WTC11 (cell line): Measurements from ENCODE around the gene OGA. TPM values are rescaled to one million over a fixed set of nuclear protein-coding genes. Genes with fewer than 3 reads are reported as not detected.

Experiments
- ATAC-seq: fragments of 200-7000 bp; cut with Tn5 transposase; 2 replicates; pipeline ENCODE4 v1.10.0; 2021; ENCODE audit warnings: mild to moderate bottlenecking, moderate library complexity
- CTCF ChIA-PET: fragments of 300-600 bp; sonication (Branson Sonifier 250); formaldehyde crosslinking; loops from one replicate; lab custom pipeline; 2021; ENCODE audit warnings: antibody characterized with exemption; lab: Charles Lee
- POLR2A ChIA-PET: fragments of 350-600 bp; sonication (Branson Sonifier 250); formaldehyde crosslinking; loops from one replicate; lab custom pipeline; 2021; ENCODE audit warnings: antibody characterized with exemption; lab: Charles Lee
- DNase-seq: peaks from one replicate; pipeline ENCODE4 v3.0.0; 2021; ENCODE audit warnings: low spot score
- H3K27ac Mint-ChIP-seq: 2 replicates; pipeline ENCODE4 v1.8.0; 2021; ENCODE audit warnings: mixed read lengths
- H3K27me3 Mint-ChIP-seq: 2 replicates; pipeline ENCODE4 v1.8.0; 2021; ENCODE audit warnings: low read depth, mild to moderate bottlenecking, moderate library complexity, mixed read lengths
- H3K36me3 Mint-ChIP-seq: 2 replicates; pipeline ENCODE4 v1.8.0; 2021; ENCODE audit warnings: mixed read lengths
- H3K4me1 Mint-ChIP-seq: 2 replicates; pipeline ENCODE4 v1.8.0; 2022; ENCODE audit warnings: mixed read lengths
- H3K4me3 Mint-ChIP-seq: 2 replicates; pipeline ENCODE4 v1.8.0; 2021; ENCODE audit warnings: mild to moderate bottlenecking, moderate library complexity, mixed read lengths
- H3K9me3 Mint-ChIP-seq: 2 replicates; pipeline ENCODE4 v1.8.0; 2021; ENCODE audit warnings: mixed read lengths
- ATF1 ChIP-seq: sonication (generic); formaldehyde crosslinking; IDR thresholded peaks from 2 replicates; pipeline ENCODE4 v1.8.1; 2023; ENCODE audit warnings: mild to moderate bottlenecking, moderate library complexity, missing genetic modification reagents
- CBFB ChIP-seq: sonication (generic); formaldehyde crosslinking; IDR thresholded peaks from 2 replicates; pipeline ENCODE4 v1.8.1; 2022; ENCODE audit warnings: mild to moderate bottlenecking, low read depth, missing genetic modification reagents
- E2F1 ChIP-seq: sonication (generic); formaldehyde crosslinking; IDR thresholded peaks from 2 replicates; pipeline ENCODE4 v1.8.0; 2022; ENCODE audit warnings: mild to moderate bottlenecking, missing genetic modification reagents
- ELF4 ChIP-seq: sonication (generic); formaldehyde crosslinking; IDR thresholded peaks from 2 replicates; pipeline ENCODE4 v1.8.1; 2022; ENCODE audit warnings: low read depth, mild to moderate bottlenecking, moderate library complexity, missing genetic modification reagents
- ETV6 ChIP-seq: sonication (generic); formaldehyde crosslinking; IDR thresholded peaks from 2 replicates; pipeline ENCODE4 v1.8.1; 2022; ENCODE audit warnings: mild to moderate bottlenecking, missing genetic modification reagents
- FOXJ3 ChIP-seq: sonication (generic); formaldehyde crosslinking; IDR thresholded peaks from 2 replicates; pipeline ENCODE4 v1.9.0; 2021; ENCODE audit warnings: missing genetic modification reagents, mild to moderate bottlenecking, borderline replicate concordance
- GTF2I ChIP-seq: fragments of 250-450 bp; sonication (Bioruptor Pico); conservative IDR thresholded peaks from 2 replicates; pipeline ENCODE4 v1.4.0; 2021; ENCODE audit warnings: mild to moderate bottlenecking
- HMGA2 ChIP-seq: fragments of 250-450 bp; sonication (Bioruptor Pico); IDR thresholded peaks from 2 replicates; pipeline ENCODE4 v1.4.0; 2021; ENCODE audit warnings: mild to moderate bottlenecking, moderate library complexity
- IRF2 ChIP-seq: sonication (generic); formaldehyde crosslinking; IDR thresholded peaks from 2 replicates; pipeline ENCODE4 v1.8.0; 2022; ENCODE audit warnings: low read depth, missing genetic modification reagents, borderline replicate concordance
- JUN ChIP-seq: sonication (generic); formaldehyde crosslinking; IDR thresholded peaks from 2 replicates; pipeline ENCODE4 v1.8.0; 2023; ENCODE audit warnings: mild to moderate bottlenecking, missing genetic modification reagents
- NFATC4 ChIP-seq: fragments of 250-450 bp; sonication (Bioruptor Pico); IDR thresholded peaks from 2 replicates; pipeline ENCODE4 v1.9.0; 2021; ENCODE audit warnings: mild to moderate bottlenecking
- NFYB ChIP-seq: sonication (generic); formaldehyde crosslinking; conservative IDR thresholded peaks from 2 replicates; pipeline ENCODE4 v1.8.0; 2022; ENCODE audit warnings: low read depth, missing genetic modification reagents
- NR1H2 ChIP-seq: sonication (generic); formaldehyde crosslinking; IDR thresholded peaks from 2 replicates; pipeline ENCODE4 v1.9.0; 2021; ENCODE audit warnings: mild to moderate bottlenecking, moderate library complexity, missing genetic modification reagents
- PREB ChIP-seq: sonication (generic); formaldehyde crosslinking; IDR thresholded peaks from 2 replicates; pipeline ENCODE4 v1.8.1; 2022; ENCODE audit warnings: mild to moderate bottlenecking, missing genetic modification reagents, moderate library complexity, borderline replicate concordance
- SMAD3 ChIP-seq: sonication (generic); formaldehyde crosslinking; IDR thresholded peaks from 2 replicates; pipeline ENCODE4 v1.8.0; 2022; ENCODE audit warnings: missing genetic modification reagents, mild to moderate bottlenecking, borderline replicate concordance
- SP1 ChIP-seq: sonication (generic); formaldehyde crosslinking; conservative IDR thresholded peaks from 2 replicates; pipeline ENCODE4 v1.8.1; 2022; ENCODE audit warnings: missing genetic modification reagents
- TEAD1 ChIP-seq: sonication (generic); formaldehyde crosslinking; IDR thresholded peaks from 2 replicates; pipeline ENCODE4 v1.8.0; 2022; ENCODE audit warnings: mild to moderate bottlenecking, missing genetic modification reagents
- TEAD4 ChIP-seq: sonication (generic); formaldehyde crosslinking; IDR thresholded peaks from 2 replicates; pipeline ENCODE4 v1.8.0; 2022; ENCODE audit warnings: mild to moderate bottlenecking, missing genetic modification reagents
- USF1 ChIP-seq: sonication (generic); formaldehyde crosslinking; IDR thresholded peaks from 2 replicates; pipeline ENCODE4 v1.8.0; 2022; ENCODE audit warnings: mild to moderate bottlenecking, missing genetic modification reagents
- USF2 ChIP-seq: sonication (generic); formaldehyde crosslinking; IDR thresholded peaks from 2 replicates; pipeline ENCODE4 v1.8.1; 2023; ENCODE audit warnings: mild to moderate bottlenecking, missing genetic modification reagents, moderate library complexity
- ZNF121 ChIP-seq: sonication (generic); formaldehyde crosslinking; IDR thresholded peaks from 2 replicates; pipeline ENCODE4 v1.8.0; 2023; ENCODE audit warnings: missing genetic modification reagents
- ZNF138 ChIP-seq: sonication (generic); formaldehyde crosslinking; conservative IDR thresholded peaks from 2 replicates; pipeline ENCODE4 v1.8.1; 2022; ENCODE audit warnings: mild to moderate bottlenecking, moderate library complexity, missing genetic modification reagents
- ZNF219 ChIP-seq: sonication (generic); formaldehyde crosslinking; IDR thresholded peaks from 2 replicates; pipeline ENCODE4 v1.8.0; 2023; ENCODE audit warnings: missing genetic modification reagents, mild to moderate bottlenecking, borderline replicate concordance
- ZNF281 ChIP-seq: sonication (generic); formaldehyde crosslinking; IDR thresholded peaks from 2 replicates; pipeline ENCODE4 v1.8.0; 2023; ENCODE audit warnings: mild to moderate bottlenecking, missing genetic modification reagents
- ZNF317 ChIP-seq: sonication (generic); formaldehyde crosslinking; IDR thresholded peaks from 2 replicates; pipeline ENCODE4 v1.8.1; 2023; ENCODE audit warnings: low read depth, mild to moderate bottlenecking, moderate library complexity, missing genetic modification reagents, borderline replicate concordance
- ZNF425 ChIP-seq: fragments of 250-450 bp; sonication (Bioruptor Pico); conservative IDR thresholded peaks from 2 replicates; pipeline ENCODE4 v1.9.0; 2021; ENCODE audit warnings: mild to moderate bottlenecking
- total RNA-seq: library from RNA; stranded (reverse); gene quantifications from 3 replicates; pipeline ENCODE4 v1.2.3, GENCODE V29; 2021

The OGA gene
- total RNA-seq, 1 experiment from 2014 or later = 111 TPM

- Mint-ChIP-seq H3K27me3 (peaks cover 8% of the 10 kb centered on the region), H3K4me1 (peaks cover 19% of the 10 kb centered on the region), H3K27ac (no peak overlapping the region), H3K36me3 (no peaks in the 10 kb centered on the region), H3K9me3 (no peaks in the 10 kb centered on the region), H3K4me3 (no peak overlapping the region)
- CTCF ChIA-PET = interaction anchor here (1.3 to 5.6 kb wide), 5 partner anchors 10 to 158 kb away, joined by 4 to 56 read pairs (median 24); partner anchors contain the start of gene FGF8
- TF ChIP-seq ETV6 (CRISPR knock-in tag) (no peak), ZNF281 (CRISPR knock-in tag) (no peak), ZNF317 (CRISPR knock-in tag) (no peak), IRF2 (CRISPR knock-in tag) (no peak), ZNF121 (CRISPR knock-in tag) (no peak), NFATC4 (CRISPR knock-in tag) (no peak), USF2 (no peak), TEAD1 (CRISPR knock-in tag) (no peak), TEAD4 (CRISPR knock-in tag) (no peak), NFYB (CRISPR knock-in tag) (no peak), SMAD3 (CRISPR knock-in tag) (no peak), CBFB (CRISPR knock-in tag) (no peak)
- no peak for ATAC-seq
- POLR2A ChIA-PET = no interaction called here
- no peak for DNase-seq
Observed at GRCh38 chr10:101760510-101760909, 57.7 kb downstream of the OGA start.

GRCh38 chr10:101759309-101760247 lies 58.7 kb downstream of the OGA start:
- Mint-ChIP-seq H3K4me3 (no peak overlapping the region), H3K27me3 (peaks cover 11% of the 10 kb centered on the region), H3K4me1 (peaks cover 19% of the 10 kb centered on the region), H3K9me3 (no peaks in the 10 kb centered on the region), H3K36me3 (no peaks in the 10 kb centered on the region), H3K27ac (no peak overlapping the region)
- POLR2A ChIA-PET = interaction anchor here (0.5 to 2.2 kb wide), 2 partner anchors 13 to 169 kb away, joined by 4 to 8 read pairs; no protein-coding TSS in a partner anchor
- DNase-seq = no peak
- peak; percentile 83 for ATAC-seq
- CTCF ChIA-PET = interaction anchor here (0.5 to 5.6 kb wide), 13 partner anchors 9 to 545 kb away, joined by 3 to 56 read pairs (median 5); partner anchors contain the start of genes FGF8 and NPM3
- no peak for TF ChIP-seq ZNF219
- TF ChIP-seq SP1 (CRISPR knock-in tag) = no peak
- no peak for TF ChIP-seq HMGA2
- TF ChIP-seq NFYB (CRISPR knock-in tag) = no peak
- TF ChIP-seq PREB = no peak
- TF ChIP-seq E2F1 = no peak
- TF ChIP-seq NR1H2 (CRISPR knock-in tag) = no peak
- TF ChIP-seq FOXJ3 = no peak
- TF ChIP-seq GTF2I (CRISPR knock-in tag) = no peak
- TF ChIP-seq ZNF138 = no peak
- TF ChIP-seq ZNF425 (CRISPR knock-in tag) = no peak
- no peak for TF ChIP-seq ELF4 (CRISPR knock-in tag)
- no peak for TF ChIP-seq JUN (CRISPR knock-in tag)
- TF ChIP-seq USF1 (CRISPR knock-in tag) = no peak
- TF ChIP-seq ATF1 (CRISPR knock-in tag) = no peak
